SK-N-DZ (cell line): Measurements from ENCODE around the gene SHROOM3.
"Not testable (repeated sequence)": the region's sequence is repeated elsewhere in the genome, so short reads cannot be mapped to it uniquely, and the experiment has no call there.

Experiments
- DNase-seq: peaks from one replicate; pipeline ENCODE4 v3.0.0-alpha.2; 2015; ENCODE audit warnings: low spot score

The SHROOM3 gene

GRCh38 chr4:76590798-76591281 is 155.8 kb downstream of the SHROOM3 start:
- no peak for DNase-seq

- DNase-seq, result no peak
Measured at GRCh38 chr4:76591992-76592391, 157.0 kb downstream of the SHROOM3 start.

- no peak for DNase-seq
Measured at GRCh38 chr4:76592460-76592859, 157.4 kb downstream of the SHROOM3 start.

- DNase-seq, result no peak
Measured at GRCh38 chr4:76594173-76594572, 159.1 kb downstream of the SHROOM3 start.

- DNase-seq, result no peak
Measured at GRCh38 chr4:76595435-76595834, 160.4 kb downstream of the SHROOM3 start.

- no peak for DNase-seq
Measured at GRCh38 chr4:76596713-76597112, 161.7 kb downstream of the SHROOM3 start.

- DNase-seq, result no peak
Measured at GRCh38 chr4:76597423-76597979, 162.5 kb downstream of the SHROOM3 start.

- DNase-seq, result no peak
Measured at GRCh38 chr4:76600447-76600846, 165.4 kb downstream of the SHROOM3 start.

GRCh38 chr4:76601791-76602190 is 166.8 kb downstream of the SHROOM3 start:
- DNase-seq, result no peak

- no peak for DNase-seq
Measured at GRCh38 chr4:76605099-76605563, 170.1 kb downstream of the SHROOM3 start.

GRCh38 chr4:76606645-76607265 is 171.7 kb downstream of the SHROOM3 start:
- DNase-seq, result no peak

- DNase-seq, result no peak
Measured at GRCh38 chr4:76607266-76607799, 172.3 kb downstream of the SHROOM3 start.

- DNase-seq, result no peak
Measured at GRCh38 chr4:76607846-76608245, 172.8 kb downstream of the SHROOM3 start.

- DNase-seq, result not testable (repeated sequence)
Measured at GRCh38 chr4:76608549-76608948, 173.5 kb downstream of the SHROOM3 start.

GRCh38 chr4:76610751-76611547 is 175.9 kb downstream of the SHROOM3 start:
- DNase-seq, result no peak

- no peak for DNase-seq
Measured at GRCh38 chr4:76611616-76612207, 176.7 kb downstream of the SHROOM3 start.

- DNase-seq, result no peak
Measured at GRCh38 chr4:76614589-76614988, 179.6 kb downstream of the SHROOM3 start.

GRCh38 chr4:76615999-76616398 is 181.0 kb downstream of the SHROOM3 start:
- DNase-seq, result no peak

GRCh38 chr4:76616526-76616925 is 181.5 kb downstream of the SHROOM3 start:
- DNase-seq, result no peak

GRCh38 chr4:76620723-76621468 is 185.9 kb downstream of the SHROOM3 start:
- no peak for DNase-seq

GRCh38 chr4:76622126-76622525 is 187.1 kb downstream of the SHROOM3 start:
- DNase-seq, result no peak
